ENCODE results near the gene SSUH2.

Gene SSUH2

GRCh38 chr3:8578282-8578681, 66.3 kb downstream of the SSUH2 start:
- DNase-seq, result no peak

- no peak for DNase-seq
These were observed 67.6 kb downstream of the SSUH2 start for GRCh38 chr3:8576841-8577571.

GRCh38 chr3:8576436-8576835, 68.2 kb downstream of the SSUH2 start:
- DNase-seq, result no peak

- DNase-seq, result no peak
These were observed 69.1 kb downstream of the SSUH2 start for GRCh38 chr3:8575364-8576104.

GRCh38 chr3:8574670-8575322, 69.8 kb downstream of the SSUH2 start:
- DNase-seq, result no peak

- DNase-seq, result no peak
These were observed 70.4 kb downstream of the SSUH2 start for GRCh38 chr3:8574040-8574669.

GRCh38 chr3:8573342-8573926, 71.2 kb downstream of the SSUH2 start:
- DNase-seq, result no peak

- no peak for DNase-seq
These were observed 73.3 kb downstream of the SSUH2 start for GRCh38 chr3:8571256-8571655.

All from T-helper 9 cell (primary cell).